HG02943 (cell line): Measurements from ENCODE around the gene R3HCC1L.
"Not testable (repeated sequence)": the region's sequence is repeated elsewhere in the genome, so short reads cannot be mapped to it uniquely, and the experiment has no call there.

Experiments
- ATAC-seq: cut with Tn5 transposase; IDR thresholded peaks from one replicate; pipeline ENCODE4 v1.9.1; 2021; ENCODE audit warnings: mild to moderate bottlenecking, low read depth, moderate library complexity; ENCODE audit not compliant: unreplicated experiment

R3HCC1L gene

GRCh38 chr10:98170249-98171117 is 36.0 kb downstream of the R3HCC1L start:
- ATAC-seq: no peak

GRCh38 chr10:98172073-98172472 is 37.6 kb downstream of the R3HCC1L start:
- no peak for ATAC-seq

GRCh38 chr10:98172495-98172894 is 38.0 kb downstream of the R3HCC1L start:
- ATAC-seq: no peak

- no peak for ATAC-seq
These were observed 38.8 kb downstream of the R3HCC1L start for GRCh38 chr10:98173260-98173659.

- ATAC-seq: not testable (repeated sequence)
These were observed 48.0 kb downstream of the R3HCC1L start for GRCh38 chr10:98182351-98182915.

- ATAC-seq: no peak
These were observed 52.2 kb downstream of the R3HCC1L start for GRCh38 chr10:98186681-98187080.

GRCh38 chr10:98190773-98191172 is 56.3 kb downstream of the R3HCC1L start:
- not testable (repeated sequence) for ATAC-seq

GRCh38 chr10:98193037-98193436 is 58.6 kb downstream of the R3HCC1L start:
- no peak for ATAC-seq

- ATAC-seq: no peak
These were observed 60.2 kb downstream of the R3HCC1L start for GRCh38 chr10:98194633-98195032.

- ATAC-seq: no peak
These were observed 60.7 kb downstream of the R3HCC1L start for GRCh38 chr10:98195120-98195519.

- no peak for ATAC-seq
These were observed 62.5 kb downstream of the R3HCC1L start for GRCh38 chr10:98196985-98197384.

- ATAC-seq: no peak
These were observed 67.3 kb downstream of the R3HCC1L start for GRCh38 chr10:98201760-98202159.

GRCh38 chr10:98202378-98202777 is 67.9 kb downstream of the R3HCC1L start:
- ATAC-seq: no peak

GRCh38 chr10:98205351-98205750 is 70.9 kb downstream of the R3HCC1L start:
- ATAC-seq: no peak

- no peak for ATAC-seq
These were observed 74.5 kb downstream of the R3HCC1L start for GRCh38 chr10:98208925-98209324.

- ATAC-seq: no peak
These were observed 75.0 kb downstream of the R3HCC1L start for GRCh38 chr10:98209441-98209840.

- ATAC-seq: no peak
These were observed 77.7 kb downstream of the R3HCC1L start for GRCh38 chr10:98212196-98212595.

GRCh38 chr10:98213740-98214139 is 79.3 kb downstream of the R3HCC1L start:
- no peak for ATAC-seq

- ATAC-seq: no peak
These were observed 80.9 kb downstream of the R3HCC1L start for GRCh38 chr10:98215373-98215772.

- no peak for ATAC-seq
These were observed 83.3 kb downstream of the R3HCC1L start for GRCh38 chr10:98217801-98218200.

- no peak for ATAC-seq
These were observed 89.4 kb downstream of the R3HCC1L start for GRCh38 chr10:98223874-98224273.

- no peak for ATAC-seq
These were observed 90.1 kb downstream of the R3HCC1L start for GRCh38 chr10:98224509-98224908.
